ACC112 (cell line): Measurements from ENCODE around the gene LRPPRC.

Experiments
- H2AFZ ChIP-seq: fragments of 200-600 bp; sonication (generic); one replicate; pipeline ENCODE4 v1.6.0; 2017; ENCODE audit warnings: antibody characterized with exemption, low read length; ENCODE audit not compliant: unreplicated experiment
- H3K27ac ChIP-seq: fragments of 200-600 bp; sonication (generic); 2 replicates; pipeline ENCODE4 v1.5.1; 2014; ENCODE audit warnings: low read depth, mild to moderate bottlenecking, antibody characterized with exemption, low read length, moderate library complexity
- H3K27me3 ChIP-seq: fragments of 200-600 bp; sonication (generic); 2 replicates; pipeline ENCODE4 v1.6.1; 2014; ENCODE audit warnings: mild to moderate bottlenecking, antibody characterized with exemption, low read length, moderate library complexity, mixed read lengths; ENCODE audit not compliant: insufficient read depth
- H3K36me3 ChIP-seq: fragments of 200-600 bp; sonication (generic); 2 replicates; pipeline ENCODE4 v1.6.1; 2016; ENCODE audit warnings: mild to moderate bottlenecking, antibody characterized with exemption, low read length, moderate library complexity, mixed read lengths; ENCODE audit not compliant: insufficient read depth
- H3K4me1 ChIP-seq: fragments of 200-600 bp; sonication (generic); one replicate; pipeline ENCODE4 v1.6.1; 2016; ENCODE audit warnings: low read length, mixed read lengths; ENCODE audit not compliant: insufficient read depth, unreplicated experiment, control insufficient read depth
- H3K4me3 ChIP-seq: fragments of 200-600 bp; sonication (generic); 2 replicates; pipeline ENCODE4 v1.5.1; 2014; ENCODE audit warnings: mild to moderate bottlenecking, low read depth, low read length
- H3K79me2 ChIP-seq: fragments of 200-600 bp; sonication (generic); one replicate; pipeline ENCODE4 v1.6.0; 2016; ENCODE audit warnings: low read length; ENCODE audit not compliant: control insufficient read depth, unreplicated experiment, insufficient read depth

Gene LRPPRC

DNA sequence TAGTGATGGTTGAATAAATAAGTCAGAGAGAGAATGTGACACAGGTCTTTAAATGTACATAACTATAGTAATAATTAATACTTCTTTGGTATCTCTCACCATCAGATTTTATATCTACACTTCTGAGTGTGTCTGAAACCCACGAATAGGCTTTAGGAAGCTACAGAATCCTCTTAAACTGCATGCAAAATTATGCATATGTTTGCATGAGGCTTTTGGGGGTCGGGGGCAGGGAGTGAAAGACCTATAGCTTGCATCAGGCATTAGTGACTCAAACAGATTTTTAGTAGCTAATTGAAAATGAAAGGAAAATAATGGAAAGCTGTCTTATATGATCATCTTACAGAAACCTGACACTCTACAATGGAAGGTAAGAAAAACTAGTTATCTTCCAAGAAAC lies 14.9 kb downstream of the LRPPRC start:
- Histone ChIP-seq H2AFZ (no peak overlapping the region), H3K27me3 (no peaks in the 10 kb centered on the region), H3K4me1 (no peaks in the 10 kb centered on the region), H3K27ac (no peak overlapping the region), H3K4me3 (no peak overlapping the region), H3K79me2 (peaks cover 33% of the 10 kb centered on the region), H3K36me3 (peaks cover 21% of the 10 kb centered on the region)

DNA sequence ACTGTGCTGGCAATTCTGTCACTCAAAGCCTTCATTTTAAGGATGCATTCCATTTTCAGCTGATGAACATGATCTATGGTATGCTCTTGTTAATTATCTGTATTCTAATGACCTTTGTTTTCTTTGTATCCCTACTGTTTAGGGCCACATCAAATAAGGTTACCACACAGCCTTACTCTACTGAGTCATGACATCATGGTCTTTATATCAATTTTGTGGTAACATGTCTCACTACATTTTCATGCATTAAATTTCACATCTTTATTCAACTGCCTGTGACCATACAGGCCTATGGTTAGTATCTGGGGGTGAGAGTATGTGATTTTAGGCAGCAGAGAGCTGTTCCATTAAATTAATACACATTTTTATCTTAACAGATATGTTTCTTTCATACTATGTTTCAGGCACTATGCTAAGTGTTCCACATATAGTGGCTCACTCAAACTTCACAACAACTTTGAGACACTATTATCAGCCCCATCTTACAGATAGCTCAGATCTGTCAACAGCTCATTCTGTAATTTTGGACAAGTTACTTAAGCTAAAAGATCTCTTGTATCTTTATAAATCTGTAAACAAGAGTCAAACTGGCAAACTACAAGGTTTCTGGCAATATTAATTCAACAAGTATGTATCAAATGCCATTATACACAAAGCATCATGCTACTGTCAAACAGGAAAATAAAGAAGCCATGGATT lies 18.0 kb downstream of the LRPPRC start:
- peaks cover 43% of the 10 kb centered on the region for H3K36me3 ChIP-seq
- H3K4me1 ChIP-seq = no peaks in the 10 kb centered on the region
- H3K27ac ChIP-seq = no peak overlapping the region
- H3K4me3 ChIP-seq = no peak overlapping the region
- H2AFZ ChIP-seq = no peak overlapping the region
- peaks cover 4% of the 10 kb centered on the region for H3K79me2 ChIP-seq
- H3K27me3 ChIP-seq = no peaks in the 10 kb centered on the region

DNA sequence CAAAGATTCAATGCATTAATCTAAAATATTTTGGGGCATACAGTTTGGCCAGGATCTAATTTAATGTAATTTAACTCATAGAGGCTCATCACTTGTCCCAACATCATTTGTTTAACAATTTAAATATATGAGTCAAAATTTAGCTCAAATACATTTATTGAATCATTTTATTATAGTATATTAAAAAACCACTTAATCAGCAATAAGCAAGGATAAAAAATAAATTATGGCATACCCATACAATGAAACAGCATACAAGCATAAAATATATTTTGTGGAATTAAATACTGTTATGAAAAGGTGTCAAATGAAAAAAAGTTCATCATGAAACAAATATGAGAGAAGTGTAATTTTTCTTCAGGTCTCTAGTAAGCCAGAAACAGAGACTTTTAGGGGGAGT lies 34.9 kb downstream of the LRPPRC start:
- H3K4me3 ChIP-seq = no peak overlapping the region
- no peaks in the 10 kb centered on the region for H3K4me1 ChIP-seq
- H2AFZ ChIP-seq = no peak overlapping the region
- peaks cover 48% of the 10 kb centered on the region for H3K36me3 ChIP-seq
- H3K27me3 ChIP-seq = no peaks in the 10 kb centered on the region
- no peaks in the 10 kb centered on the region for H3K79me2 ChIP-seq
- H3K27ac ChIP-seq = no peak overlapping the region

DNA sequence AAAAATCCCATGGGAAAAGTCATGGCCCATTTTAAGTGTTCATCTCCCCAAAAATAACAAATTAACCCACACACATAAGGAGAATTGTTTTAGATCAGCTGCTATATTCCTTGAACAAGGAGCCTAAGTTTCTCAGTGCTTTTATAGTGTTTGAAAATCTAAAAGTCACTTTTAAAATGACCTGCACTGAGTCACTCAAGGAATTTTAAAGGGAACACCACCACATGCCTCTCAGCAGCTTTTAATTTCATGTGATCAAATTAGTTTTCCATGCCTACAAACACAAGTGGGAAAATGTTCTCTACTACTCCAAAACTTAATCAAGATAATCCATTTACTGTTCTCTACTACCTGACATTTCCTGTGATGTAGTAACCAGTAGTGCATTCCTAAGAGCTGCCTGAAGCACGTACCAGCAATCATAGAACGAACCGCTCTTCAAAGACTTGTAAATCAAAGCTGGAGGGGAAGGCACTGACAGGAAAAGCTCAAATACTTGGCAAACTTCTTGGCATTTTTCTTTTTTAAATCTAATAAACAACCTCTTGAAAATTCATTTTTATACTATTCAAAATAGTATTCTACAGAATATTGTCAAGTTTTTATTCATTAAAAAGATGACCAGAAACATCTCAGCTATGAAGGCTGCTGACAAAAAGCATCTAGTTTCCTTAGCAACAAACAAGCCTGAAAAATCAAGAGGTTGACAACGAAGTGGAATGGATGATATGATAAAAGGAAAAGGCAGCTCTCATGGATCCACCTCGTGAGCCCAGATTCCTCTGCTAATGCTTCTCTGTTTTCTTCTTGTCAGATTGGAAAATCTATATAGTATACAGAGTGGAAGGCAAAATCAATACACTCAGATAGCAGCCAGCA lies 37.2 kb downstream of the LRPPRC start:
- Histone ChIP-seq H3K27ac (no peak overlapping the region), H3K4me3 (no peak overlapping the region), H2AFZ (no peak overlapping the region), H3K27me3 (no peaks in the 10 kb centered on the region), H3K36me3 (peaks cover 56% of the 10 kb centered on the region), H3K79me2 (no peaks in the 10 kb centered on the region), H3K4me1 (no peaks in the 10 kb centered on the region)

DNA sequence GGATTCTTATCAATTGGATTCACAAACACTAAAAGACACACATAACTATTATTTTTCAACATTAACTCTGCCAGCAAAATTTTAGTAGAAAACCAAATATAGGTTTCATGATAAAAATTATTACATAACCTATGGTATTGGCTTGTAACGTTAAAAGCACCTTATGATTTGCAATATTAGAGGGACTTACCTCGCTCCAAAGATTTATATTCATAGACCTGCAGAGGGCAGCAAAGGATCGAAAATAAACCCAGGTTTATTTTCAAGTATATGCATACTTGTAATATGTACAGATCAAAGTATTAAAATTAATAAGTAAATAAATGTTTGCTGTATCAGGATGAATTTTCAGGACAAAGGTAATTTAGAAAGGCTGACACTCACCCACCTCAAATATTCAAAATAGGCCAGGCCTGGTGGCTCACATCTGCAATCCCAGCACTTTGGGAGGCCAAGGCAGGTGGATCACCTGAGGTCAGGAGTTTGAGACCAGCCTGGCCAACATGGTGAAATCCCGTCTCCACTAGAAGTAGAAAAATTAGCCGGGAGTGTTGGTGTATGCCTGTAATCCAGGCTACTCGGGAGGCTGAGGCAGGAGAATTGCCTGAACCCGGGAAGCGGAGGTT lies 45.3 kb downstream of the LRPPRC start:
- Histone ChIP-seq H3K4me1 (no peaks in the 10 kb centered on the region), H3K4me3 (no peak overlapping the region), H3K79me2 (no peaks in the 10 kb centered on the region), H3K27ac (no peak overlapping the region), H3K36me3 (peaks cover 36% of the 10 kb centered on the region), H3K27me3 (no peaks in the 10 kb centered on the region), H2AFZ (no peak overlapping the region)

DNA sequence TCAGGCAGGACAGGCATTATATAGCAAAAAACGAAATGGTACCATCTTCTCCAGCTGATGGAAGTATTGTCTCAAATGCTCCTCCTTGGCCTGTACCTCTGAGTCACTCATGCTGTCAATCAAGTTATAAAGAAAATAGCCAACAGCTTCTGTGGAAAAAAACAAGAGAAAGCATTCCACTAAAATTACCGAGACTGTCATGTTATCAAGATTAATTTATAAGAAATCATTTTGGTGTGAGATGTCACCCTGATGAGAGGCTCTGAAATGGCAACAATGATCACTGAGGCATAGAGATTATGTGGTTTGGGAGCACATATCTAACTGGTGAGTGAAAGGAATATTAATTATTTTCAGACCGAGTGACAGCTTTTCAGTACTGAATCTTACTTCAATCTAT lies 47.4 kb downstream of the LRPPRC start:
- Histone ChIP-seq H2AFZ (no peak overlapping the region), H3K36me3 (peaks cover 47% of the 10 kb centered on the region), H3K27ac (no peak overlapping the region), H3K4me3 (no peak overlapping the region), H3K4me1 (no peaks in the 10 kb centered on the region), H3K79me2 (no peaks in the 10 kb centered on the region), H3K27me3 (no peaks in the 10 kb centered on the region)

DNA sequence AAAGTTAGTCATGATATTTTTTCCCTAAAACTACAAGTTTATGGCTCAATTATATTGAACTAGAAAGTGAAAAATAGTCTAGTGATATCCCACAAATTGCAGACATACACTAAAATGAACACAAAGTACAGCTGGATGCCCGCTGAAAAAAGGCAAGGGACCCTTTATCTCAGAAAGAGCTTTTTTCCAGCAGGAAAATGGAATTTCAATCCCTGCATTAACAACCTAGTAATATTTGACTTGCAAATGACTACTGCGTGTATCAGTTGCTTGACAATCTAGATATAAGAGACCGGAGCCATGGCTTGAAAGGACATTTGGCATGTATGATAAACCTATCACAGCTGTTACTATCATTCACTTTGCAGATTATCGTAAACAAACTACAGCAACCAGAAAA lies 49.1 kb downstream of the LRPPRC start:
- no peaks in the 10 kb centered on the region for H3K27me3 ChIP-seq
- H3K36me3 ChIP-seq = peaks cover 47% of the 10 kb centered on the region
- H3K4me3 ChIP-seq = no peak overlapping the region
- H3K4me1 ChIP-seq = no peaks in the 10 kb centered on the region
- no peaks in the 10 kb centered on the region for H3K79me2 ChIP-seq
- H2AFZ ChIP-seq = no peak overlapping the region
- no peak overlapping the region for H3K27ac ChIP-seq

DNA sequence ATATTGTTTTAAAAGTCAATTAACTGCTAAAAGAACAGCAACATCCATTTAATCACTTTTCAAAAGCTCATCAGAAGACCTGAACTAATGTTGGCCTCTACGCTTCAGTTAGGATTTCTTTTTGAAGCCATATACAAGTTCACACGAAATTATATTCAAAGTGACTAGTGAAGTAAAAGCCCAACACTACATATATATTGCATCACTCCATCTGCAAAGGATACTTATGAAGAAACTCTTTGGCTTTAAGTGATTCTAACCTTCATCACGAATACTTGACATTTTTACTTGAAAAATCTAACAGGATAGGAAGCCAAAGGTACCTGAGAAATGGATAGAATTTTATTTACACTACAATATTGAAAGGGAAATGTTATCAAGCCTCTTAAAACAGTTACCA lies 50.4 kb downstream of the LRPPRC start:
- Histone ChIP-seq H2AFZ (no peak overlapping the region), H3K4me1 (no peaks in the 10 kb centered on the region), H3K36me3 (peaks cover 50% of the 10 kb centered on the region)

DNA sequence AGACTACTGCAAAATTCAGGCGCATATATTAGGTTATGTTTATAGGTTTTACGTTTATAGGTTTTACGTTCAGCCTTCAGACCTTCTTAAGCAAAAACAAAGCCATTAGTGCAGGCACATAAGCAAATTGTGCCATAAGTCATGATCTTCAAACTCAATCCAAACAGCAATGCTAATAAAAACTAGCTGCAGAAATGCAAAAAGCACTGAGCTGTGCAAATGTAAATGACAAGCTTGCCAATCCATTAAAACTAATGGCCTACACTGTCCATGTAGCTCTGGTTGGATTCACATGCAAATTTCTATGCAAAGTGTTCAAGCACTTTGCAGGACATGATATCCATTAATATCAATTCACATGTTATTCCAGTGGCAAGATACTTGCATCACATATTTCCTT lies 50.9 kb downstream of the LRPPRC start:
- no peak overlapping the region for H3K27ac ChIP-seq
- peaks cover 50% of the 10 kb centered on the region for H3K36me3 ChIP-seq
- H2AFZ ChIP-seq = no peak overlapping the region
- peaks cover 2% of the 10 kb centered on the region for H3K79me2 ChIP-seq
- H3K4me3 ChIP-seq = no peak overlapping the region
- no peaks in the 10 kb centered on the region for H3K4me1 ChIP-seq
- H3K27me3 ChIP-seq = no peaks in the 10 kb centered on the region

More for the DNA sequence above, 50.4 kb downstream of the LRPPRC start:
- no peak overlapping the region for H3K27ac ChIP-seq
- H3K79me2 ChIP-seq = no peaks in the 10 kb centered on the region
- H3K4me3 ChIP-seq = no peak overlapping the region
- no peaks in the 10 kb centered on the region for H3K27me3 ChIP-seq

DNA sequence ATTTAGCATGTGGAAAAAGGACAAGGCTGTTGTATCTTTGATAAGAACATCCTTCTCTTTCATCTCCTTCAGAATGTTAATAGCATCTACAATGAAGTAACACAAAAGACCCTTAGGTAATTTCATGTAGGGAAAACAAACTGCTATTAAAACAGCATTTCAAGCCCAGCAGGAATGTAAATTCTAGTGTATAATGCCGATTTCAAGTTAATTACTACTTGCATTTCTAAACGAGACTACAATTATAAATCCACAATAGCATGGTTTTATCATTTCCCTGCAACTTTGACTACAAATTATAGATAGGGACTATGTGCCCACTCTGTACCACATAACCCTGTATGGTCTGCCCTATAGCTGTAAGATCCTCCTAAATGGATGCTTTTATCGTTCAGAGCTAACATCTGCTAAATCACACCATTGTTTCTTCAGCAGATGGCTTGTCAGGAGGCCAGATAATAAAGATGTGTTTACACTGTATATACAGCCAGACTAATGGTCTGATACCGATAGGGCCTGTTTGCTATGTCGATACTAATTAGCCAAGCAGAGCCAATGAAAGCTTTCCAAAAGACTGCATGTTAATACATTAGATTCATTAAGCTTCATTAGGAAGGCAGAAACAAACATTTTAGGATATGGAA lies 51.9 kb downstream of the LRPPRC start:
- no peak overlapping the region for H3K4me3 ChIP-seq
- H3K4me1 ChIP-seq = no peaks in the 10 kb centered on the region
- peaks cover 6% of the 10 kb centered on the region for H3K79me2 ChIP-seq
- H2AFZ ChIP-seq = no peak overlapping the region
- H3K27ac ChIP-seq = no peak overlapping the region
- no peaks in the 10 kb centered on the region for H3K27me3 ChIP-seq
- H3K36me3 ChIP-seq = peaks cover 46% of the 10 kb centered on the region
